Stimulated activated naive B cell treated with anti-CD40 and anti-IgM and Interleukin-4, amounts not matched to agents 10 μg/mL and 1 μg/mL and 100 μg/mL, for 72 hours (primary cell): Measurements from ENCODE around the gene CCL14.
"Not testable (repeated sequence)": the region's sequence is repeated elsewhere in the genome, so short reads cannot be mapped to it uniquely, and the experiment has no call there.

ENCODE experiments used
- ATAC-seq, 2 donors: fragments of 150-1000 bp; cut with Tn5 transposase; replicated peaks; 2 replicates each; pipeline ENCODE4 v1.10.0; 2021; ENCODE audit warnings: moderate library complexity in 1 of 2
- DNase-seq: peaks from one replicate; pipeline ENCODE4 v3.0.0; 2021
- H3K27ac Mint-ChIP-seq: one replicate; pipeline ENCODE4 v1.8.0; 2022; ENCODE audit warnings: mild to moderate bottlenecking, mixed read lengths
- H3K27me3 Mint-ChIP-seq, 2 donors: one replicate each; pipeline ENCODE4 v1.8.0; 2022; ENCODE audit warnings: mixed read lengths in 2 of 2
- H3K36me3 Mint-ChIP-seq, 2 donors: one replicate each; pipeline ENCODE4 v1.8.0; 2022; ENCODE audit warnings: mixed read lengths in 2 of 2, mild to moderate bottlenecking in 1 of 2
- H3K4me1 Mint-ChIP-seq, 2 donors: one replicate each; pipeline ENCODE4 v1.8.0; 2022; ENCODE audit warnings: mixed read lengths in 2 of 2, mild to moderate bottlenecking in 1 of 2
- H3K4me3 Mint-ChIP-seq, 2 donors: one replicate each; pipeline ENCODE4 v1.8.0; 2022; ENCODE audit warnings: mild to moderate bottlenecking in 2 of 2, mixed read lengths in 2 of 2, moderate library complexity in 1 of 2
- H3K9me3 Mint-ChIP-seq, 2 donors: one replicate each; pipeline ENCODE4 v1.8.0; 2022; ENCODE audit warnings: mixed read lengths in 2 of 2, mild to moderate bottlenecking in 1 of 2

The CCL14 gene

DNA sequence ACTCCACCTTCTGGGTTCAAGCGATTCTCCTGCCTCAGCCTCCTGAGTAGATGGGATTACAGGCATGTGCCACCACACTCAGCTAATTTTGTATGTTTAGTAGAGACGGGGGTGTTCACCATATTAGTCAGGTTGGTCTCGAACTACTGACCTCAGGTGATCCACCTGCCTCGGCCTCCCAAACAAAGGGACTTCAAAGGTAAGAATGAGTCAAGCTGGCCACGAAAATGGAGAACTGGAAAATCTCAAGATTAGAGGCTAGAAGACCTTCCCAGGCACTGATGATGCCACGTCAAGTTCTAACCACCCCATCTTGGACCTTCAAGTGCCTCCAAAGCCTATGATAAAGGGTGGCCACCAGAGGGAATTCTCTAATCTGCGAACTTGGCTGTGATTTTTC, 16.1 kb upstream of the CCL14 start:
- H3K36me3 Mint-ChIP-seq: no peaks in the 10 kb centered on the region
- no peaks in the 10 kb centered on the region for H3K9me3 Mint-ChIP-seq
- peaks cover 18 to 46% of the 10 kb centered on the region in 2 donors for H3K4me1 Mint-ChIP-seq
- ATAC-seq: peak; percentile 80 to 87
- no peak overlapping the region for H3K27ac Mint-ChIP-seq
- H3K27me3 Mint-ChIP-seq: peaks cover 0 to 4% of the 10 kb centered on the region in 2 donors
- DNase-seq: peak; percentile 51
- H3K4me3 Mint-ChIP-seq: no peak overlapping the region

DNA sequence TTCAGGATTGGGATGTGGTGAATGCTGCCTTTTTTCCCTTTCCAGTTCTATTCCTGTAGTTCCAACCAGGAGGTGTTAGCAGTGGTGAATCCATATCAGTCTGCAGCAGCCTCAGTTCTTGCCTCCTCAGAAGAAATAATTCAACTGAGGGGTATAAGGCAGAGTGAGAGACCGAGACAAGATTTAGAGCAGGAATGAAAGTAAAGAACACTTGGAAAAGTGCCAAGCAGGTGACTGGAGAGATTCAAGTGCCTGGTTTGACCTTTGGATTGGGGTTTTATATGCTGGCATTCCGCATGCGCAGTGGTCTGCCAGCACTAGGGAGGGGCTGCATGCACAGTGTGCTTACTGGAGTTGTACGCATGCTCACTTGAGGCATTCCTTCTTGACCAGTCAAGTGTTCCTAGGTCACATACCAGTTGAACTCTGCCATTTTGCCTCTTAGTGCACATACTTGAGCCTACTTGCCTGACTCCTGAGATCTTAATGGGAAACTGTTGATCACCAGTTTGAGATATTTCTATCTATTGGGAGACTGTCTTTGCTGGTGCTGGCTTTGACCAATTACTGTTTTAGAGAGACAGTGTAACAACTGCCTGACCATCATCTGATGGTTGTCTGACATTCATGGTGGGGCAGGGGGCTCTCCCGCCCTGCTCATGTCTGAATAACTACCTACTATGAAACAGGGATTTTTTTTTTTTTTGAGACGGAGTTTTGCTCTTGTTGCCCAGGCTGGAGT, 15.5 kb upstream of the CCL14 start:
- Mint-ChIP-seq H3K27me3 (peaks cover 0 to 4% of the 10 kb centered on the region in 2 donors), H3K27ac (no peak overlapping the region), H3K9me3 (no peaks in the 10 kb centered on the region), H3K4me1 (peaks cover 20 to 52% of the 10 kb centered on the region in 2 donors), H3K36me3 (no peaks in the 10 kb centered on the region), H3K4me3 (no peak overlapping the region)
- DNase-seq: no peak
- peak in 1 of 2 donors; percentile 5 for ATAC-seq

DNA sequence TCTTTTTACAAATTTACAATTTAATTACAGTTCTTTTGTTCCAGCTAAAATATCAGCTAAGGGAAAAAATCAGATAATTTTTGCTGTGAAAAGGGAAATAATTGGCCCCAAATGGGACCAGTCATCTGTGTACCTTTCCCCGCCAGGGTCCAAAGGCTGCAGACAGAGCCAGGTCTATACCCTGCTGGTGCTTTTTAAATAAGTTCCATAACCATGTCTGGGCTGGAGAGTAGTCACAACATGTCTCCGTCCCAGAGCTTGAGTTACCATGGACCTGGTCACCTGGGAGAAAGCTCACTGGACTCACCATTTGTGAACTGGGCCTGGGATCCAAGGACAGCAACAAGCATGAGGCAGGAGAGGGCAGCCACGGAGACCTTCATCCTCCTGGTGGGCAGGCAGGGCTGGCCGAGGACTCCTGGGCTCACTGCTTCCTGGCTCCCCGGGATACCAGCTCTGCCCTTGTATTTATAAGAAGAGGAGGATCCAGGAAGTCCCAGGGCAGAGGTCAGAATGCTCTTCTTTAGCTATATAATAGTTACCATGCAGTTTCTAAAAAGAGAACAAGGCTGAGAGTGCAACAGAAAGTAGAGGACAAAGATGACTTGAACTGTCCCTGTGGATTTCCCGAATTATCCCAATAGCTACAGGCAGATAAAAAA, 14.7 kb upstream of the CCL14 start, which contains the start of gene CCL15:
Gene CCL15 (minus strand): TSS at position 444 of the 662 bp plus-strand sequence. CDS start 61 bp downstream, at position 383.
- H3K9me3 Mint-ChIP-seq: no peaks in the 10 kb centered on the region
- H3K36me3 Mint-ChIP-seq: no peaks in the 10 kb centered on the region
- ATAC-seq: no peak
- peaks cover 26 to 60% of the 10 kb centered on the region in 2 donors for H3K4me1 Mint-ChIP-seq
- H3K27me3 Mint-ChIP-seq: peaks cover 0 to 4% of the 10 kb centered on the region in 2 donors
- H3K4me3 Mint-ChIP-seq: no peak within 1 kb of the TSS
- no peak within 1 kb of the TSS for H3K27ac Mint-ChIP-seq
- no peak for DNase-seq

DNA sequence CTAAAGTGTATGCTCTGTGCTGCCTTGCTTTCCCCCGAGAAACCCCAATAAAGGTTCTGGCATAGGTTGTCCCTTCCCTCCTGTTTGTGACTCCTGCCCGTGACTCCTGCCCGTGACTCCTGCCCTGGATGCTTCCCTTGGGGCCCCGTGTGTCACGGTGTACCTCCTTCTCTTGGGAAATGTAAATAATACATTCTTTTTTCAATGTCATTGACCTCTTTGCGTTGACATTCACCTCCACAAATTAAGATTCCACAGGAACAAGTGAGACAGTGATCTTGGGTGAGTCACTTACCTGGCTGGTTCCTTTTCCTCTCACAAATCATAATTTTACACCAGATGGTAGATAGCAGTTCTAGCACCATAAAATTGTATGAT, 14.2 kb upstream of the CCL14 start:
- ATAC-seq (no peak), DNase-seq (no peak)
- Mint-ChIP-seq H3K36me3 (no peaks in the 10 kb centered on the region), H3K27me3 (peaks cover 0 to 4% of the 10 kb centered on the region in 2 donors), H3K9me3 (no peaks in the 10 kb centered on the region), H3K4me1 (peaks cover 27 to 62% of the 10 kb centered on the region in 2 donors), H3K27ac (no peak overlapping the region), H3K4me3 (no peak overlapping the region)

DNA sequence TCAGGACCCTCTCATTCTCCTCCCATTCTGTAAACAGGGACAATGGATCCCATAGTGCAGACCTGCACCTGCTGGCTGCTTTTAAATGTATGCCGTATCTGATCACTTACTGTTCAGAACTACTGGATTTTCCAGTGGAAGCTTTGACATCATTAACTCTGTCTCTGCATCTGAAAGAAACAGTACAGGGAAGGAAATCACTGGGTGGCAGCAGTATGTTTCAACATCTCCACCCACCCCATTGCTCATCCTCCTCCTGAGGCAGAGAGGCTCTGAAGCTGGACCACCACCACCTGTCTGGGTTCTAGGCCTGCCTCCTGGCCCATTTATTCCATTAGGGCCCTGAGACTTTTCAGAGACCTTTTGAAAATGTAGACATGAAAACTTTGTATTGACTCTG, 12.2 kb upstream of the CCL14 start:
- ATAC-seq: no peak
- peaks cover 27 to 60% of the 10 kb centered on the region in 2 donors for H3K4me1 Mint-ChIP-seq
- H3K9me3 Mint-ChIP-seq: no peaks in the 10 kb centered on the region
- H3K27ac Mint-ChIP-seq: no peak overlapping the region
- no peaks in the 10 kb centered on the region for H3K36me3 Mint-ChIP-seq
- H3K4me3 Mint-ChIP-seq: no peak overlapping the region
- peaks cover 0 to 4% of the 10 kb centered on the region in 2 donors for H3K27me3 Mint-ChIP-seq
- no peak for DNase-seq

DNA sequence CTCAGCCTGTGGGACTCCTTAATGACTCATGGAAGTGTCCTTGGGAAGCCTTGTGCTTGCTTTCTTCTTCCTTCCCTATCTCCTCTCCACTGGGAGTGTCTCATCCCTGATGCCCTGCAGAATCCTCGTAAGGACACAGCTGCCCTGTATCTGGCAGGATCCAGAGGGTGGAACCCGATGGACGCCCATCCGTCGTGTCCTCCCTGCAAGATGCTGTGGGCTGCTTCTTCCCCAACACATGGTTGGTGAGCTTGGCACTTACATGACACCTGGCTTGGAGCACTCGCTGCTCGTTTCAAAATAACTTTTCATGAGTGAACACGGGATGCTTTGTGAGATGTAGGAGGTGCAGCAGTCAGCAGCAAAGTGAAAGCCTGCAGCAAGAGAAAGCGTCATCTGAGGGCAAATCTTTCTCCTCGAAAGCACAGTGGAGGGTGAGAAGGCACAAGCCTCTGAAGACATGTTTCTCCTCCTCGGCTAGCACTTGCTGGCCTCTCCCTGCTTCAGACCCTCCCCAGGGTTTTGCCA, 11.6 kb upstream of the CCL14 start:
- Mint-ChIP-seq H3K27ac (peak overlapping the region; percentile 62), H3K4me1 (peaks cover 27 to 54% of the 10 kb centered on the region in 2 donors), H3K27me3 (peaks cover 0 to 4% of the 10 kb centered on the region in 2 donors), H3K4me3 (no peak overlapping the region), H3K36me3 (no peaks in the 10 kb centered on the region), H3K9me3 (no peaks in the 10 kb centered on the region)
- DNase-seq: no peak
- no peak for ATAC-seq

DNA sequence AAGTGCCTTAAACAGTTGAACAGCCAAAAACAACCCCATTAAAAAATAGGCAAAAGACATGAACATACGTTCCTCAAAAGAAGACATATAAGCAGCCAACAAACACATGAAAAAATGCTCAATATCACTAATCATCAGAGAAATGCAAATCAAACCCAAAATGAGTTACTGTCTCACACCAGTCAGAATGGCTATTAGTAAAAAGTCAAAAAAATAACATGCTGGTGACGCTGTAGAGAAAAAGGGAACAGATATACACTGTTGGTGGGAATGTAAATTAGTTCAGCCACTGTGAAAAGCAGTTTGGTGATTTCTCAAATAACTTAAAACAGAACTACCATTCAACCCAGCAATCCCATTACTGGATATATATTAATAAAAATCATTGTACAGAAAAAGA, 8.8 kb upstream of the CCL14 start:
- H3K9me3 Mint-ChIP-seq, H3K4me3 Mint-ChIP-seq, H3K36me3 Mint-ChIP-seq, H3K27me3 Mint-ChIP-seq, H3K27ac Mint-ChIP-seq, DNase-seq: not testable (repeated sequence)
- ATAC-seq: peak; percentile 91 to 93
- peaks cover 21 to 43% of the 10 kb centered on the region in 2 donors for H3K4me1 Mint-ChIP-seq

DNA sequence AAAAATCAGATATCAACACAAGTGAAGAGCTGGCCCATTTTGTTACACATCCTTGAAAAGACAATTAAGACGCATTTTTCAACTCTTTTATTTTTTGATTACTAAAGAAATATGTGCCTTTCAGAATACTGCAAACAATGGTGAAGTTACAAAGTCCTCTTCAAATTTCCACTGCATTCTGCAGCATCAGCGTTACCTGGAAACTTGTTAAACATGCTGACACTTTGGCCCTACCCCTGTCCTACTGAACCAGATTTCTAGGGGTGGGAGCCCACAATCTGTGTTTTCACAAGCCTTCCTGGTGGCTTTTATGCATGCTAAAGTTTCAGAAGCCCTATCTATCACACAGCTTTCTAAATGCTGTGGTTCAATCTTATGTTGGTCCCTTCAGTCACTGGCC, 4.5 kb upstream of the CCL14 start:
- no peaks in the 10 kb centered on the region for H3K27me3 Mint-ChIP-seq
- no peak overlapping the region for H3K27ac Mint-ChIP-seq
- ATAC-seq (no peak), DNase-seq (no peak)
- no peak overlapping the region for H3K4me3 Mint-ChIP-seq
- peaks cover 3 to 5% of the 10 kb centered on the region in 2 donors for H3K36me3 Mint-ChIP-seq
- H3K4me1 Mint-ChIP-seq: peaks cover 6 to 15% of the 10 kb centered on the region in 2 donors
- peaks cover 0 to 8% of the 10 kb centered on the region in 2 donors for H3K9me3 Mint-ChIP-seq

DNA sequence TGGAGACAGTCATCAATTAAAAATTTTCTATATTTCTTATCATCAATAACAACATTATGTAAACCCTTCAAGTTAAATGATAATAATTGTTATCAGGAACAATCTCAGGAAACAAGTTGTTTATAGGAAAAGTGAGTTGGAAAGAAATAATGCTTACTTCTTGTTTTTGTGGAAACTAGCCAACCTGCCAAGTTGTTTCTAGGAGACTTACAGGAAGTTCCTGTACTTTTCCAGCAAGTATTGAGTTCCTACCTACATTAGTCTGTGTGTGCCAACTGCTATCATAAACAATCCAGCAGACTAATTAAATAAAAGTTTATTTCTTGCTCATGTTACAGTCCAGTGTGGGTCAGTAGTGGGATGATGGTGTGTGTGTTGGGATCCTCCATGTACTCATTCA, 1.6 kb upstream of the CCL14 start:
- Mint-ChIP-seq H3K9me3 (peaks cover 0 to 8% of the 10 kb centered on the region in 2 donors), H3K4me3 (no peak overlapping the region), H3K36me3 (peaks cover 3 to 5% of the 10 kb centered on the region in 2 donors)

DNA sequence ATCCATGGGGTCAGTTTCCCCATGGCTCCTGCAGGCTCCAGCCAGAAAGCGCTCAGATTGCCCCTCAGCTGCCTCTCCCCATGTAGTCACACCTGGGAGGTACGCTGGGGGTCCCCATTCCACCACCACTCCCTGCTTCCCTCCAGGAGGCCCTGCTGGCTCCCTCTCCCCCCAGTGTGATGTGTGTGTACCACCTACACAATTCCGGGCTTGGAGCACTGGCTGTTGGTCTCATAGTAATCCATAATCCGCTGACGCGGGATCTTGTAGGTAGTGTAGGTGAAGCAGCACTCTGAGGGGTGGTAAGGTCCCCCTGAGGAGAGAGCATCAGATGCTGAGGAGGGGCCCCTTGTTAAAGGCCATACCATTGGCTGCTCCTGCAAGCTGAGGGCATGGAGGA, 2.4 kb downstream of the CCL14 start:
- Mint-ChIP-seq H3K27ac (no peak overlapping the region), H3K9me3 (peaks cover 0 to 5% of the 10 kb centered on the region in 2 donors), H3K4me3 (no peak overlapping the region), H3K27me3 (peaks cover 2 to 15% of the 10 kb centered on the region in 2 donors), H3K4me1 (peaks cover 3 to 9% of the 10 kb centered on the region in 2 donors), H3K36me3 (peaks cover 3 to 5% of the 10 kb centered on the region in 2 donors)
- DNase-seq (no peak), ATAC-seq (no peak)

More for the DNA sequence above, 1.6 kb upstream of the CCL14 start:
- Mint-ChIP-seq H3K27me3 (peaks cover 0 to 7% of the 10 kb centered on the region in 2 donors), H3K27ac (no peak overlapping the region), H3K4me1 (peaks cover 2 to 6% of the 10 kb centered on the region in 2 donors)
- DNase-seq (no peak), ATAC-seq (no peak)

DNA sequence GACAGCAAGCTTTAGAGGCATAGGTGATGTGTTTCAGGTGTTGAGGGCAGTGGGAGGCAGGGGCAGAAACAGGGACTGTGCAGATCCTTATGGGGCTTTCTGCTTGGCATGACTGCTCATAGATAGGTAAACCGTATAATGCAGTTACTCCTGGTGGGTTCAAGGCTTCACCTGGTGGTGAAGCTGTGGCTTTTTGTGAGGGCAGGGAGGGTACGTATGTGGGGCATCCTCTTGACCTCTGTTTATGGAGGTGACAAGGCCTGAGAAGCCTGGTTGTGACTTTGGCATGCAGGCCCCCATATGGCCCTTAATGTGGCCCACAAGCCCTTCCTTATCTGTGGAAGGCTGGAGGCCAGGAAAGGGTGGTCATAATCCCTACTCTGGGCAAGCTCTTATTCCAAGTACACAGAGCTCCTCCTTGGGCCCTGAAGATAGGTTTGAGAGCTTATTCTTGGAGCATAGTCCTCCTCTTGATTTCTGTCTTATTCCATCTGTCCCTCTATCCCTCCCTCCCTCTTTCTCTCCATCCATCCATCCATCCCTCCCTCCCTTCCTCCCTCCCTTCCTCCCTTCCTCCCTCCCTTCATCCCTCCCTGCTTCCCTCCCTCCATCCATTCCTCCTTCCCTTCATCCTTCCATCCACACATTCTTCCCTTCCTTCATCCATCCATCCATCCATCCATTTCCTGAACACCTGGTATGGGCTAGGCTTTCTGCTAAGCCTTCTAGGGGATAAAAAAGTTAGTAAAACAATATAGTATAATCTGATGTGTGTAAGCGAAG, 3.9 kb downstream of the CCL14 start:
- no peak overlapping the region for H3K4me3 Mint-ChIP-seq
- H3K36me3 Mint-ChIP-seq: no peaks in the 10 kb centered on the region
- H3K4me1 Mint-ChIP-seq: peaks cover 5 to 12% of the 10 kb centered on the region in 2 donors
- ATAC-seq (no peak), DNase-seq (no peak)
- no peaks in the 10 kb centered on the region for H3K9me3 Mint-ChIP-seq
- H3K27ac Mint-ChIP-seq: peak overlapping the region; percentile 10
- peaks cover 6 to 15% of the 10 kb centered on the region in 2 donors for H3K27me3 Mint-ChIP-seq

DNA sequence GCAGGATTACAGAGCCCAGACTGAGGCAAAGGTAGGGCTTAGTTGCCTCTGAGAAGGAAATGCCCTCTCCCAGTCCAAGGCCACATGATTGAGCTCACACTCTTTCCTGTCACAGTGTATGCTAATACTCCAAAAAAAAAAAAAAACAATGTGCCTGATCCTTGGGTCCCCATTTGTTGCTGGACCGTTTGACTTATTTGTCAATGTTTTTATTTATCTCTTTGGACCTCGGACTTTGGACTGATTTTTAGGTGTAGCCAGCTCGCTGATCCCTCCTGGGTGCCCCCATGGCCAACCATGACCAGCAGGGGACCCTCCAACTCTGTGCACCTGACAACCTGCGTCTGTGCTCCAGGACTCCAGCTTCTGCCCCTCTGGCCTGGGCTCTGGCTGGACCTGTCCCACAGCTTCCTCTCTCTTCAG, 4.6 kb downstream of the CCL14 start:
- H3K27ac Mint-ChIP-seq: peak overlapping the region; percentile 10
- H3K4me1 Mint-ChIP-seq: peaks cover 7 to 14% of the 10 kb centered on the region in 2 donors
- no peaks in the 10 kb centered on the region for H3K9me3 Mint-ChIP-seq
- no peak overlapping the region for H3K4me3 Mint-ChIP-seq
- H3K27me3 Mint-ChIP-seq: peaks cover 6 to 15% of the 10 kb centered on the region in 2 donors
- no peaks in the 10 kb centered on the region for H3K36me3 Mint-ChIP-seq
- no peak for DNase-seq
- ATAC-seq: peak in 1 of 2 donors; percentile 39

DNA sequence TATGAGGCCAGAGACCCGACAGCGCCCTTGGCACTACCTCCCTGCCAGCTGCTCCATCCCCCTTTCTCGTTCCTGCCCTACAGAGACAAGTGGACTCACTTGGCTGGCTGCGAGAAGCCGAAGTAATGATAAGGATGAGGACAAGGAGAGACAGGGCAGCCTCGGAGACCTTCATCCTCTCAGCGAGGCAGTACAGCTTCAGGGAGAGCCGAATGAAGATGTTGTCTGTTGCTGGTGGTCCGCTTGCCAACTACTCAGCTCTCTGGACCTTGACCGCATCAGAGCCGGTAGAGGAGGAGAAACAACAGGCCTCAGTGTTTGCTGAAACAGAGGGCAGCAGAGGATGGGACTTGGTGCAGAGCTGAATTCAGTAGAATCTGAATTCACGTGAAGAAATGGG, 5.3 kb downstream of the CCL14 start, which contains the start of gene CCL16:
Gene CCL16 (minus strand): TSS at position 252 of the 400 bp plus-strand sequence. CDS start 77 bp downstream, at position 175.
- Mint-ChIP-seq H3K27ac (peak within 1 kb of the TSS; percentile 15), H3K4me3 (peak within 1 kb of the TSS in 1 of 2 donors; percentile 19), H3K9me3 (no peaks in the 10 kb centered on the region), H3K36me3 (no peaks in the 10 kb centered on the region), H3K27me3 (peaks cover 6 to 15% of the 10 kb centered on the region in 2 donors), H3K4me1 (peaks cover 7 to 18% of the 10 kb centered on the region in 2 donors)
- ATAC-seq: no peak
- no peak for DNase-seq

DNA sequence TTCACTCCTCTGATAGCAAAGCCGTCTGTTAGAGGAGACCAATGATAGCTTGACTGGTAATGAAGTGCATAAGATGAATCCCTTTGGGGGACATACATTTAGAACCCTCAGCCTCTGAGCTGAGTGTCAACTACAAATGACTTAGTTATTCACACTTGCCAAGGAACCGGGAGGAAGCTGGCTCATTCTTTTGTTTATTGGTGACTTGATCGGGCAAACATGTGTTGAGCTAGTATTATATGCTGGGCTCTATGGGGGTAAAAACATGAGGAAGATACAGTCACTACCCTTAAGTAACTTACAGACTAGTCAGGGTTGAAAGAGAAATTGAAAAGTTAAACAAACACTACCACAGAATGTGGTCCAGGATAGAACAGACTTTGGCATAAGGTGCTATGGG, 8.2 kb downstream of the CCL14 start:
- H3K4me3 Mint-ChIP-seq: no peak overlapping the region
- H3K36me3 Mint-ChIP-seq: no peaks in the 10 kb centered on the region
- peaks cover 7 to 25% of the 10 kb centered on the region in 2 donors for H3K4me1 Mint-ChIP-seq
- ATAC-seq: no peak
- no peak overlapping the region for H3K27ac Mint-ChIP-seq
- H3K9me3 Mint-ChIP-seq: no peaks in the 10 kb centered on the region
- no peak for DNase-seq
- H3K27me3 Mint-ChIP-seq: peaks cover 6 to 7% of the 10 kb centered on the region in 2 donors
